ENCODE results near the gene C12orf42. TPM values are rescaled to one million over a fixed set of nuclear protein-coding genes. Genes with fewer than 3 reads are reported as not detected.

Gene C12orf42
- total RNA-seq, 6 donors from 2014 or later = not detected

DNA sequence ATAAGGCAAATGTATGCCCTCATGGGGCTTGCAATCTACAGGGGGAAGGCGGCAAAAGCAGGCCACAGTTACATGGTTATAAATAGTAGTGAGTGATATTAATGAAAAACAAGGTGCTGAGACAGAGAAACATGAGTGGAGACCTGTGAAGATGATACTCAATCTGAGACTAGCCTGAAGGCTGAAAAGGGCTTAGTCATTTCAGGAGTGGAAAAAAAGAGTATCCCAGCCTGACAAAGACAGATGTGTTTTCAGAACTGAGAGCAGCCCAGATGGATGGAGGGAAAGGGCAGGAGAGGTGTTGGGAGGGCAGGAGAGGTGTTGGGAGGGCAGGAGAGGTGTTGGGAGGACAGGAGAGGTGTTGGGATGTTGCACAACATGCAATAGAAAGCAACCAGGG, 181.9 kb downstream of the C12orf42 start:
- H3K27ac ChIP-seq = no peak overlapping the region
- no peaks in the 10 kb centered on the region for H3K36me3 ChIP-seq
- no peak overlapping the region for H3K4me3 ChIP-seq
- ATAC-seq (ENCODE audit: low FRiP score in 2 of 2) (no peak), DNase-seq (no peak)
- H3K4me1 ChIP-seq = no peaks in the 10 kb centered on the region
- 88 to 95% methylated on average over 1 of the region's 1 CpG for WGBS, 2 donors
- H3K9me3 ChIP-seq = no peaks in the 10 kb centered on the region
- TF ChIP-seq POLR2AphosphoS5 (IDR thresholded peaks at IDR 0.05) (no peak), EP300 (IDR thresholded peaks at IDR 0.05) (no peak), POLR2A (IDR thresholded peaks at IDR 0.05) (no peak)
- TF ChIP-seq, protein P1, sequence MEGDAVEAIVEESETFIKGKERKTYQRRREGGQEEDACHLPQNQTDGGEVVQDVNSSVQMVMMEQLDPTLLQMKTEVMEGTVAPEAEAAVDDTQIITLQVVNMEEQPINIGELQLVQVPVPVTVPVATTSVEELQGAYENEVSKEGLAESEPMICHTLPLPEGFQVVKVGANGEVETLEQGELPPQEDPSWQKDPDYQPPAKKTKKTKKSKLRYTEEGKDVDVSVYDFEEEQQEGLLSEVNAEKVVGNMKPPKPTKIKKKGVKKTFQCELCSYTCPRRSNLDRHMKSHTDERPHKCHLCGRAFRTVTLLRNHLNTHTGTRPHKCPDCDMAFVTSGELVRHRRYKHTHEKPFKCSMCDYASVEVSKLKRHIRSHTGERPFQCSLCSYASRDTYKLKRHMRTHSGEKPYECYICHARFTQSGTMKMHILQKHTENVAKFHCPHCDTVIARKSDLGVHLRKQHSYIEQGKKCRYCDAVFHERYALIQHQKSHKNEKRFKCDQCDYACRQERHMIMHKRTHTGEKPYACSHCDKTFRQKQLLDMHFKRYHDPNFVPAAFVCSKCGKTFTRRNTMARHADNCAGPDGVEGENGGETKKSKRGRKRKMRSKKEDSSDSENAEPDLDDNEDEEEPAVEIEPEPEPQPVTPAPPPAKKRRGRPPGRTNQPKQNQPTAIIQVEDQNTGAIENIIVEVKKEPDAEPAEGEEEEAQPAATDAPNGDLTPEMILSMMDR (IDR thresholded peaks at IDR 0.05) = no peak
- no peaks in the 10 kb centered on the region for H3K27me3 ChIP-seq

DNA sequence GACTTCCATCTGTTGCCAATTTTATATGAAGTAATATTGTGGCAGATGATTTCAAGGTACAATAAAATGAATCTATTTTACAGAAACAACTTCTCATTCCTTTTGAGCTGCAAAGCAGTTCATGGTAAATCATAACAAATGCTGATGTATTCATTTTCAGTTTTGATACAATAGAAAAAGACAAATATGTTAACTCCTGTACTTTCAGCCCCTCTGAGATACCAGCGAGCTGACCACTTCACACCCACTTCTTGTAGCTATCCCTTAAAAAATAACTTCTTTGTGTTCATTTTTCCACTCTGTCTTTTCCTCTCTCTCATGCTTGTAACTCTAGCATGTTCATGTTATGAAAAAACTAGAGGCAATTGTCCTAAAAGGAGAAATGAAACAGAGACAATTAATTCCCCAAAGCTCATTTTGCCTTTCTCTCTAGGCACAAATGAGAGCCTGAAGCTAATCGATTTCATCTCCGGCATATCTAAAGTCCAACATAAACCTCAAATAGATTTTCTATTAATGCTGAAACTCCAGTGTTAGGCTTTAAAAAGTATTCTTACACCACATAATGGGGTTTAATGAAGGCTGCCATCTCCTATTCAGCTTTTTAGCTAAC, 182.9 kb downstream of the C12orf42 start:
- Histone ChIP-seq H3K36me3 (no peaks in the 10 kb centered on the region), H3K4me1 (no peaks in the 10 kb centered on the region), H3K27ac (no peak overlapping the region), H3K27me3 (no peaks in the 10 kb centered on the region), H3K4me3 (no peak overlapping the region), H3K9me3 (no peaks in the 10 kb centered on the region)
- DNase-seq (no peak), ATAC-seq (ENCODE audit: low FRiP score in 2 of 2) (no peak)
- WGBS, 2 donors = 86 to 94% methylated on average over 3 of the region's 3 CpGs
- no peak for TF ChIP-seq EP300 (IDR thresholded peaks at IDR 0.05)
- no peak for TF ChIP-seq POLR2AphosphoS5 (IDR thresholded peaks at IDR 0.05)
- TF ChIP-seq, protein P1 (IDR thresholded peaks at IDR 0.05) = no peak
- no peak for TF ChIP-seq POLR2A (IDR thresholded peaks at IDR 0.05)

DNA sequence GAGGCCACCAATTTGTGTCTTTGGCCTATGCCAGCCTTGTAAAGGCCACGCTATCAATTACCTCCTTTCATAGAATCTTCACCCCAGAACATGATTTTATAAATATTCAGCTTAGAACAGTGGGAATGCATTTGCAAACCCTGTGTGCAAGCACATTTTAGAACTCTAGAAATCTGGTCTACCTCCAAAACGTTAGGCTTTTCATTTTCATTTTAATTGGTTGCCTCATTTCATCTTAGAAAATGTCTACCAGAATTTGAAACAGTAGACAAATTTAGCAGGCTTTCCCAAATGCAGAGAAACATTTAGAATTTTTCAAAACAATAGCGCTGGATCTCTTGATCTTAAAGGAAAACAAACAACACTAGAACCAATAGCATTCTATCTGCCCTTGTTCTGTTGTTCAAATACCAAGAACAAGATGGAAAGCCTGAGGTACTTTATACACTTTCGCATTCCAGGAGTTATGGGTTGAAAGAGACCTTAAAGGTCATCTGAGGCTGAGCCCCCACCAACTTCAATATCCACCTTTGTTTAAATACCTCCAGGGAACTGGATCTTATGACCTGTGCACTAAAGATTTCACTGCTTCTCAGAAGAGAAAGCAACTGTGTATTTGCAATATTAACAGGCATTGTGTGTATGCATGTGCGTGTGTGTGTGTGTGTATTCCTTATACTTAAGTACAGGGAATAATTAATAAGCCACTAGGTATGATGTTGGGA, 185.1 kb downstream of the C12orf42 start:
- no peak for DNase-seq
- H3K4me3 ChIP-seq = no peak overlapping the region
- H3K27ac ChIP-seq = no peak overlapping the region
- 73 to 79% methylated on average over 5 of the region's 5 CpGs for WGBS, 2 donors
- TF ChIP-seq, protein P1 (IDR thresholded peaks at IDR 0.05) = no peak
- TF ChIP-seq EP300 (IDR thresholded peaks at IDR 0.05) = no peak
- no peak for TF ChIP-seq POLR2A (IDR thresholded peaks at IDR 0.05)
- TF ChIP-seq POLR2AphosphoS5 (IDR thresholded peaks at IDR 0.05) = no peak
- no peaks in the 10 kb centered on the region for H3K4me1 ChIP-seq
- H3K36me3 ChIP-seq = no peaks in the 10 kb centered on the region
- no peaks in the 10 kb centered on the region for H3K27me3 ChIP-seq
- H3K9me3 ChIP-seq = no peaks in the 10 kb centered on the region
- ATAC-seq (ENCODE audit: low FRiP score in 2 of 2) = no peak

DNA sequence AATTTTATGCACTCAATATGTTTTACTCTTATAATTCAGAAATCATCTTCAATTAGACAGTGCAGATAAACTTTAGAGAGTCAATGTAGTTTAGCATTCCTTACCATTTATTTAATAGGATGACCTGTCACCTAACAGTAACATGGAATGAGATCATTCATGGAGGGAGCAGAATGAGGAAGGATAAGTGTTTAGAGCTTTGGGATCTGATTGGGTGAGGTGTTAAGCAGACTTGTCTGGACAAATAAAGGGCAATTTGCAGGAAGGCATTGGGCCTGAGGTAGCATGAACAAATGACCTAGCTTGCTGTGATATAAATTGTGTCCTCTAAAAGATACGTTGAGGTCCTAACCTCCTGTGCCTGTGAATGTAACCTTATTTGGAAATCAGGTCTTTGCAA, 187.4 kb downstream of the C12orf42 start:
- H3K36me3 ChIP-seq = no peaks in the 10 kb centered on the region
- WGBS, 2 donors = 68 to 87% methylated on average over 1 of the region's 1 CpG
- H3K27ac ChIP-seq = no peak overlapping the region
- H3K27me3 ChIP-seq = no peaks in the 10 kb centered on the region
- no peak overlapping the region for H3K4me3 ChIP-seq
- no peaks in the 10 kb centered on the region for H3K9me3 ChIP-seq
- H3K4me1 ChIP-seq = no peaks in the 10 kb centered on the region
- no peak for DNase-seq
- ATAC-seq (ENCODE audit: low FRiP score in 2 of 2) = no peak
- TF ChIP-seq POLR2A (IDR thresholded peaks at IDR 0.05) (no peak), POLR2AphosphoS5 (IDR thresholded peaks at IDR 0.05) (no peak), EP300 (IDR thresholded peaks at IDR 0.05) (no peak)
- TF ChIP-seq, protein P1 (IDR thresholded peaks at IDR 0.05) = no peak

All from upper lobe of left lung (tissue), 6 donors.